Adrenal gland (tissue), 12 donors: ENCODE results near the gene ZMYND15. TPM values are rescaled to one million over a fixed set of nuclear protein-coding genes. Genes with fewer than 3 reads are reported as not detected.

ENCODE experiments used
- DNase-seq, 7 donors: peaks; one replicate each; pipeline ENCODE4 v3.0.0-alpha.2; 2019 to 2020
- H3K27ac ChIP-seq, 5 donors: fragments of 200-600 bp; sonication (generic) in 4 of 5; 1 replicate in 3 of 5; 2 replicates in 2 of 5; pipeline versions ENCODE4 v1.5.1 to v1.8.0; 2016 to 2020; ENCODE audit warnings: mild to moderate bottlenecking in 1 of 5
- H3K27me3 ChIP-seq: fragments of 200-600 bp; 2 replicates; pipeline ENCODE4 v1.8.0; 2021
- H3K36me3 ChIP-seq, 2 donors: fragments of 200-600 bp; replicated peaks in 1 of 2; 1 replicate in 1 of 2; 2 replicates in 1 of 2; pipeline versions ENCODE4 v1.5.1 to v1.8.0; 2018 to 2022
- H3K4me1 ChIP-seq, 2 donors: fragments of 200-600 bp; replicated peaks in 1 of 2; 1 replicate in 1 of 2; 2 replicates in 1 of 2; pipeline versions ENCODE4 v1.5.1 to v1.8.0; 2018 to 2021
- H3K4me3 ChIP-seq, 4 donors: fragments of 200-600 bp; sonication (generic) in 3 of 4; one replicate each; pipeline ENCODE4 v1.5.1; 2016 to 2018
- H3K9me3 ChIP-seq, 3 donors: fragments of 200-600 bp; sonication (generic) in 1 of 3; replicated peaks in 1 of 3; 1 replicate in 2 of 3; 2 replicates in 1 of 3; pipeline versions ENCODE4 v1.5.1 to v1.8.0; 2016 to 2021
- POLR2A ChIP-seq, 2 donors: fragments of 450-650 bp; IDR thresholded peaks; one replicate each; pipeline ENCODE4 v1.6.1; 2017; ENCODE audit warnings: antibody characterized with exemption in 2 of 2, mild to moderate bottlenecking in 2 of 2, moderate library complexity in 1 of 2
- whole genome bisulfite sequencing, 4 donors: extraction: QIAGEN DNeasy Blood & Tissue Kit in 2 of 4; methylation state at CpG; one replicate each; pipeline versions ENCODE4 v1.1.5 to v1.1.7; 2013 to 2017; 5-methylcytosine and 5-hydroxymethylcytosine counted together
- intact Hi-C, 2 donors: fragments of 100-400 bp; cut with DNase I; formaldehyde crosslinking; loops; one replicate each; pipeline versions ENCODE4 v1.14.1 to v1.15.0; 2022 to 2023
- polyA plus RNA-seq, 3 donors: library from polyadenylated mRNA; stranded (reverse); fragments of 200-250 nt in 2 of 3; fragments of 350-450 nt in 1 of 3; fragmentation: Illumina TruSeq in 1 of 3; extraction: RNeasy Lipid Tissue Mini Kit (QIAGEN cat#74804) in 1 of 3; gene quantifications; one replicate each; pipeline ENCODE4 v1.2.3, GENCODE V29; 2013 to 2014
- total RNA-seq, 9 donors: library from RNA; depleted of rRNA in 4 of 9; stranded (reverse); fragments of >200 nt in 4 of 9; fragments of 120-200 nt in 1 of 9; fragmentation: NEBNext Ultra II Directional in 1 of 9; extraction: Animal tissue kit (Norgen Biotek cat#: 25700) in 1 of 9; gene quantifications; one replicate each; pipeline versions ENCODE4 v1.1.0 to v1.2.4, GENCODE V29; 2013 to 2023
- TF ChIP-seq, protein P1 (sequence below), 6 experiments: fragments of 450-650 bp in 4 of 6; fragments of 200-600 bp in 2 of 6; sonication (generic) in 1 of 6; IDR thresholded peaks; 1 replicate in 5 of 6; 2 replicates in 1 of 6; pipeline versions ENCODE4 v1.5.1 to v1.8.0; 2016 to 2021; ENCODE audit warnings: antibody characterized with exemption in 6 of 6, mild to moderate bottlenecking in 2 of 6, moderate library complexity in 1 of 6
- donor health status: healthy with polysubstance abuse.
- donor health status: Bipolar disorder and iron deficiency.
- donor health status: DM: yes; HTN: yes; CAD: no.
- donor health status: DM: no; HTN: no; CAD: no.
- donor health status: DM: no; HTN: no; CAD: no.
- donor health status: DM: yes; HTN: yes; CAD: no.

Gene ZMYND15
- total and polyA plus RNA-seq, 12 donors: 0.18 to 8.4 (median 1.7) TPM

DNA sequence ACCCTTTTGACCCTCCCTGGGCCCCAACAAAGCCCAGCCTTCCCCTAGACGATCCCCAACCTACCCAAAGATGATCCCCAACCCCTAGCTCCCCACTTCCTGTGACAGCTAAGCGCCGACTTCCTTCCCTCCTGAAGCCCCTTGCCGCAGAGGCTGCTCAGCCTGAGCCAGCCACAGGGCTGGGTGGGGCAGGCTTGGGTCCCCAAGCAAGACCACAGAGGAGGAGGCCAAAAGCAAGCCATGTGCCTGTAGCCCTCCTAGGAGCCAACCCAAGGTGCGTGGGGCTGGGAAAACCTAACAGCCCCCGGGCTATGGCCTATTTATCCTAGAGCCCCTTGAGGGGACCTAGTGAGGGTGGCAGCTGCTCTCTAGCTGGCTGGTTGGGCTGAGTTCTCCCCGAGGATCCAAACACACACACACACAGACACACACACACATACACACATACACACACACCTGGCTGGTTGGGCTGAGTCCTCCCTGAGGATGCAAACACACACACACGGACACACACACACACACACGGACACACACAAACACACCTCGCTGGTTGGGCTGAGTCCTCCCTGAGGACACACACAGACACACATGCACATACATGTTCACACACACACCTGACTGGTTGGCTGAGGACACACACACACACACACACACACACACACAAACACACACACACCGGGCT is 24.4 kb upstream of the ZMYND15 start:
- peaks cover 0 to 32% of the 10 kb centered on the region in 2 donors for H3K36me3 ChIP-seq
- no peak for TF ChIP-seq POLR2A (IDR thresholded peaks at IDR 0.05)
- TF ChIP-seq, protein P1, sequence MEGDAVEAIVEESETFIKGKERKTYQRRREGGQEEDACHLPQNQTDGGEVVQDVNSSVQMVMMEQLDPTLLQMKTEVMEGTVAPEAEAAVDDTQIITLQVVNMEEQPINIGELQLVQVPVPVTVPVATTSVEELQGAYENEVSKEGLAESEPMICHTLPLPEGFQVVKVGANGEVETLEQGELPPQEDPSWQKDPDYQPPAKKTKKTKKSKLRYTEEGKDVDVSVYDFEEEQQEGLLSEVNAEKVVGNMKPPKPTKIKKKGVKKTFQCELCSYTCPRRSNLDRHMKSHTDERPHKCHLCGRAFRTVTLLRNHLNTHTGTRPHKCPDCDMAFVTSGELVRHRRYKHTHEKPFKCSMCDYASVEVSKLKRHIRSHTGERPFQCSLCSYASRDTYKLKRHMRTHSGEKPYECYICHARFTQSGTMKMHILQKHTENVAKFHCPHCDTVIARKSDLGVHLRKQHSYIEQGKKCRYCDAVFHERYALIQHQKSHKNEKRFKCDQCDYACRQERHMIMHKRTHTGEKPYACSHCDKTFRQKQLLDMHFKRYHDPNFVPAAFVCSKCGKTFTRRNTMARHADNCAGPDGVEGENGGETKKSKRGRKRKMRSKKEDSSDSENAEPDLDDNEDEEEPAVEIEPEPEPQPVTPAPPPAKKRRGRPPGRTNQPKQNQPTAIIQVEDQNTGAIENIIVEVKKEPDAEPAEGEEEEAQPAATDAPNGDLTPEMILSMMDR (IDR thresholded peaks at IDR 0.05): no peak
- no peak overlapping the region for H3K4me3 ChIP-seq
- no peaks in the 10 kb centered on the region for H3K27me3 ChIP-seq
- H3K27ac ChIP-seq: peak overlapping the region in 2 of 5 donors; percentile 6 to 8
- WGBS, 4 donors: 73 to 77% (median 75%) methylated on average over 8 to 11 of the region's 11 CpGs
- DNase-seq: no peak
- no peaks in the 10 kb centered on the region for H3K9me3 ChIP-seq
- peaks cover 6 to 11% of the 10 kb centered on the region in 2 donors for H3K4me1 ChIP-seq
- intact Hi-C loops: loop anchor here (5.0 to 10.0 kb wide), 3 partner anchors 80 to 177 kb away; partner anchors contain the start of gene PSMB6 (in 1 of the 2)

DNA sequence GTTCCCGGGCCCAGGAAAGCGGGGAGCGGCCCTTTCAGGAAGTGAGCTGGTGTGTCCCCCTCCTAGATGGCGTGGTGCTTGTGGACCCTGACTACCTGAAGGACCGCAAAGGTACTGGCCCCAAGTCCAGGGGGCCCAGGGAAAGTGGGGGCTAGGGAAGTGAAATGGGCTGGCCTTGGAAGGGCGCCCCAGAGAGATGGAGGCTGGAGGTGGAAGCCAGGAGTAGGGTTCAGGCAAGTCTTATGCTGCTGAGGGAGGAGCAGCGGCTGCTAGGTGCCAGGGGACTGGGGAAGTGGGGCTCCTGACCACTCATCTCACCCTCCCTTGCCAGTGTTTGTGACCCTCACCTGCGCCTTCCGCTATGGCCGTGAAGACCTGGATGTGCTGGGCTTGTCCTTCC is 23.6 kb upstream of the ZMYND15 start:
- H3K4me3 ChIP-seq: no peak overlapping the region
- TF ChIP-seq, protein P1 (IDR thresholded peaks at IDR 0.05): no peak
- no peak for TF ChIP-seq POLR2A (IDR thresholded peaks at IDR 0.05)
- intact Hi-C loops: loop anchor here (5.0 to 10.0 kb wide), 3 partner anchors 79 to 176 kb away; partner anchors contain the start of gene PSMB6 (in 1 of the 2)
- peaks cover 2 to 9% of the 10 kb centered on the region in 2 donors for H3K4me1 ChIP-seq
- no peaks in the 10 kb centered on the region for H3K9me3 ChIP-seq
- DNase-seq: no peak
- no peak overlapping the region for H3K27ac ChIP-seq
- no peaks in the 10 kb centered on the region for H3K27me3 ChIP-seq
- 96 to 98% (median 97%) methylated on average over 7 to 10 of the region's 10 CpGs for WGBS, 4 donors
- H3K36me3 ChIP-seq: peaks cover 0 to 33% of the 10 kb centered on the region in 2 donors

DNA sequence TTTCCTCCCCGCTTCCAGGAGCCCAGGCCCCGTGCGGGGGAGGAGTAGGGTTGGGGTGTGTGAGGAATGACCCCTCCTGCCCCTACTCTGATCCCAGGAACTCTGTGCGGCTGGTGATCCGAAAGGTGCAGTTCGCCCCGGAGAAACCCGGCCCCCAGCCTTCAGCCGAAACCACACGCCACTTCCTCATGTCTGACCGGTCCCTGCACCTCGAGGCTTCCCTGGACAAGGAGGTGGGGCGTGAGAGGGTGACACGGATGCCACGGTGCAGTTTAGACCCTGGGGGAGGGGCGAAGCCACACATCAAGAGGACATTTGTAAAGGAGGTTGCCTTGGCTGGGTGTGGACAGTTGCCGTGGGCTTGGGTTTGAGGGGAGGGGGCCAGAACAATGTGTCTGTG is 21.8 kb upstream of the ZMYND15 start:
- 78 to 91% (median 86%) methylated on average over 14 to 17 of the region's 17 CpGs for WGBS, 4 donors
- TF ChIP-seq POLR2A (IDR thresholded peaks at IDR 0.05): no peak
- TF ChIP-seq, protein P1 (IDR thresholded peaks at IDR 0.05): no peak
- no peak for DNase-seq
- Histone ChIP-seq H3K27me3 (no peaks in the 10 kb centered on the region), H3K36me3 (peaks cover 0 to 33% of the 10 kb centered on the region in 2 donors), H3K4me3 (no peak overlapping the region), H3K27ac (no peak overlapping the region), H3K9me3 (no peaks in the 10 kb centered on the region), H3K4me1 (peaks cover 0 to 12% of the 10 kb centered on the region in 2 donors)
- intact Hi-C loops: loop anchor here (5.0 to 10.0 kb wide), 3 partner anchors 77 to 175 kb away; partner anchors contain the start of gene PSMB6 (in 1 of the 2)

DNA sequence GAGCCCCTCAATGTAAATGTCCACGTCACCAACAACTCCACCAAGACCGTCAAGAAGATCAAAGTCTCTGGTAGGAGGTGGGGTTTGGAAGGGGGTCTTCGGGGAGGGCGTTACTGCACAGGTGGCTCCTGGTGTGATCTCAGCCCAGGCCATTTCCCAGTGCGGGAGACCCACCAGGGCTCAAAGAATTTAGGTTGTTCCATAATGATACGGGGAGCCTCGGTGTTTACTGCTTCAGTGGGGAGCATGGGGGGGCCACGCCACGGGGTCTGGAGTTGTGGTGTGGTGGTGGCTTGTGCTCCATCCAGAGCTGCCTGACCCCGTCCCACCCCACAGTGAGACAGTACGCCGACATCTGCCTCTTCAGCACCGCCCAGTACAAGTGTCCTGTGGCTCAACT is 21.4 kb upstream of the ZMYND15 start:
- Histone ChIP-seq H3K27me3 (no peaks in the 10 kb centered on the region), H3K4me1 (peaks cover 0 to 12% of the 10 kb centered on the region in 2 donors), H3K4me3 (no peak overlapping the region), H3K36me3 (peaks cover 0 to 33% of the 10 kb centered on the region in 2 donors), H3K9me3 (no peaks in the 10 kb centered on the region), H3K27ac (no peak overlapping the region)
- no peak for TF ChIP-seq POLR2A (IDR thresholded peaks at IDR 0.05)
- TF ChIP-seq, protein P1 (IDR thresholded peaks at IDR 0.05): no peak
- 94 to 98% (median 95%) methylated on average over 9 to 13 of the region's 13 CpGs for WGBS, 4 donors
- intact Hi-C loops: loop anchor here (5.0 to 10.0 kb wide), 3 partner anchors 77 to 174 kb away; partner anchors contain the start of gene PSMB6 (in 1 of the 2)
- no peak for DNase-seq
